HG03432 (cell line): ENCODE data around the gene SLC48A1.

Experiments
- ATAC-seq: cut with Tn5 transposase; IDR thresholded peaks from one replicate; pipeline ENCODE4 v1.9.1; 2021; ENCODE audit warnings: mild to moderate bottlenecking, moderate library complexity; ENCODE audit not compliant: unreplicated experiment

The SLC48A1 gene

GRCh38 chr12:47776471-47777143 is 3.6 kb downstream of the SLC48A1 start:
- no peak for ATAC-seq

GRCh38 chr12:47777151-47777550 is 4.1 kb downstream of the SLC48A1 start:
- no peak for ATAC-seq

GRCh38 chr12:47777741-47778558 is 4.9 kb downstream of the SLC48A1 start:
- ATAC-seq, result no peak

DNA sequence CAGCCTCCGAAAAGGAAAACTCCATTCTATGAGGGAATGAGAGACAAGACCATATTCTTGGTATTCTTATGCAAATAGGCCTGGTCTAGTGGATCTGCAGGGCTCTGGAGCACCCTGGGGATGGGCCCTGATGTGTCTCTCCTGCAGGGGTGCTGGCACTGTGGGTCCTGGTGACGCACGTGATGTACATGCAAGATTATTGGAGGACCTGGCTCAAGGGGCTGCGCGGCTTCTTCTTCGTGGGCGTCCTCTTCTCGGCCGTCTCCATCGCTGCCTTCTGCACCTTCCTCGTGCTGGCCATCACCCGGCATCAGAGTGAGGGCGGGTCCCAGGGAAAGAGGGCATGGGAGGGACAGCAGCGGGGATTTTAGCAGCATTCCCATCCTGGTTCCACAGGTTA is 5.8 kb downstream of the SLC48A1 start:
- no peak for ATAC-seq

GRCh38 chr12:47779301-47779942 is 6.4 kb downstream of the SLC48A1 start:
- ATAC-seq, result peak; percentile 84

- ATAC-seq, result no peak
These were observed 7.0 kb downstream of the SLC48A1 start for GRCh38 chr12:47779943-47780504.

GRCh38 chr12:47781479-47782371 is 8.7 kb downstream of the SLC48A1 start:
- no peak for ATAC-seq

DNA sequence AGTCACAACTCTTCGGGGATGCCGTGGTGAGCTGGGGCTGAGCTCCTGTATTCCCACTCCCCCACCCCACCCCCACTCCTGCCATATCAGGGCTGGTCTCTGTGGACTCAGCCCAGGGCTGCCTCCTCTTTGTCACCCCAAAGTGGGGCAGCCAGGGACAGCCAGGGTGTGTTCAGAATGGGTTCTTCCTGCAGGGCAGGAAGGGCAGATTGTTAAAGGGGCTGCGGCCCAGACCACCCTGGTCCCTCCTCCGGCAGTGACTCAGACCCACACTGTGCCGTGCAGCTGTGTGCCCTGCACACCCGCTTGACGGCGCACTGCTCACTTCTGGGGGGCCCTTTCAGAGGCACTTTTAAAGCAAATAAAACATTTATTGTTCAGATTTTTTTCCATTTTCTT is 9.3 kb downstream of the SLC48A1 start:
- no peak for ATAC-seq

- no peak for ATAC-seq
These were observed 10.2 kb downstream of the SLC48A1 start for GRCh38 chr12:47783024-47783755.

- no peak for ATAC-seq
These were observed 11.1 kb downstream of the SLC48A1 start for GRCh38 chr12:47783821-47784819.

- no peak for ATAC-seq
These were observed 12.2 kb downstream of the SLC48A1 start for GRCh38 chr12:47785036-47785886.

- ATAC-seq, result no peak
These were observed 13.0 kb downstream of the SLC48A1 start for GRCh38 chr12:47785887-47786661.

DNA sequence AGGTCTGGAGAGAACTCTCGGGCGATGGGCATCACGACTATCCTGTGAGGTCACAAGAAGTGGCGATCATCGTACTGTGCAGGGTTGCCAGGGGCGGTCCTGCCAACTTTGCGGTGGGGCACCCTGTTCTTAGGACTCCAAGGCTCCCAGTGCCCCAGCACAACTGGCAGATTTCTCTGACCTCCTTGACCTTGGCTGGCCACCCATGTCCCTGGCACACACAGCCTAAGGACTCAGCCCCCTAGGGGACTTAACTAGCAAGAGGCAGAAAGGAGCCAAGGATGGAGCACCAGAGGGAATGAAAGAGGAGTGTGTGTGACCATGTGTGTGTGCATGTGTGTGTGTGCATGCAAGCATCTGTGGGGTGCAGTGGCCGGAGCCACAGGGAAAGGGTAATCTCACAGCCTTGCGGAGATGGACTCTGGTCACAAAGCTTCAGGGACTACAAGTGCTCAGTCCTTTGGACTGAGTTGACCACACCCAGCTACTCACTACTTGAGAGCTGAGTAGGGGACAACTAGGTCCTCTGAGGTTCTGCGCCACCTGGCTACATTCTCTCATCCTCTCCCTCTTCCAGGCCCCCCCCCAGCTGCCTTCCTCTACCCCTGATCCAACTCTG is 13.7 kb downstream of the SLC48A1 start:
- ATAC-seq, result no peak

- ATAC-seq, result no peak
These were observed 14.7 kb downstream of the SLC48A1 start for GRCh38 chr12:47787596-47788319.

- no peak for ATAC-seq
These were observed 16.1 kb downstream of the SLC48A1 start for GRCh38 chr12:47789141-47789540.
